HCT116 (cell line): ENCODE measurements around the gene CHRNB1. TPM values are rescaled to one million over a fixed set of nuclear protein-coding genes. Genes with fewer than 3 reads are reported as not detected.

Experiments used
- ATAC-seq: fragments of 200-7000 bp; cut with Tn5 transposase; 2 replicates; pipeline ENCODE4 v1.9.1; 2020; ENCODE audit warnings: mild to moderate bottlenecking, moderate library complexity
- BruUV-seq: library from RNA; stranded (reverse); fragments of 400-500 nt; replicated peaks from 2 replicates; lab custom pipeline; 2021; lab: Mats Ljungman, UMichigan
- CTCF ChIA-PET: fragments of 300-600 bp; sonication (Branson Sonifier 250); formaldehyde crosslinking; loops from one replicate; lab custom pipeline; 2021; ENCODE audit warnings: antibody characterized with exemption; lab: Charles Lee
- POLR2A ChIA-PET: fragments of 300-600, 350-600 bp; sonication (Branson Sonifier 250); formaldehyde crosslinking; loops from one replicate; lab custom pipeline; 2021; ENCODE audit warnings: antibody characterized with exemption; lab: Charles Lee
- RAD21 ChIA-PET, 2 experiments: fragments of 300-600 bp; sonication (Branson Sonifier 250); formaldehyde crosslinking; loops; one replicate each; lab custom pipeline; 2023; ENCODE audit warnings: low total read pairs in 2 of 2; ENCODE audit not compliant: uncharacterized antibody in 2 of 2, unreplicated experiment in 2 of 2, low non-redundant PET in 1 of 2; lab: Charles Lee
- DNase-seq: peaks from one replicate; pipeline ENCODE4 v3.0.0-alpha.2; 2010; ENCODE audit warnings: low read depth, low spot score
- H2AFZ ChIP-seq: fragments of 200-600 bp; shearing (Covaris generic), sonication (generic); 2 replicates; pipeline ENCODE4 v1.6.1; 2017; ENCODE audit warnings: low read depth, mixed run types, mixed read lengths, antibody characterized with exemption, low read length; ENCODE audit not compliant: poor library complexity, severe bottlenecking
- H3K27ac ChIP-seq: 2 replicates; pipeline ENCODE4 v1.5.1; 2012; ENCODE audit warnings: low read depth, low read length
- H3K27me3 ChIP-seq: fragments of 200-600 bp; sonication (generic); 2 replicates; pipeline ENCODE4 v1.6.1; 2016; ENCODE audit warnings: mixed run types, low read length, mixed read lengths; ENCODE audit not compliant: insufficient read depth
- H3K36me3 ChIP-seq, 2 experiments: fragments of 200-500 bp in 1 of 2; fragments of 200-600 bp in 1 of 2; sonication (Bioruptor generic) in 1 of 2; sonication (generic) in 1 of 2; 2 replicates each; pipeline versions ENCODE4 v1.5.1 to v1.6.1; 2014 to 2016; ENCODE audit warnings: low read length in 2 of 2, inconsistent platforms in 1 of 2, mixed read lengths in 1 of 2, mixed run types in 1 of 2; ENCODE audit not compliant: insufficient read depth in 2 of 2, control insufficient read depth in 1 of 2
- H3K4me1 ChIP-seq, 2 experiments: fragments of 200-600 bp in 1 of 2; sonication (generic) in 1 of 2; 2 replicates each; pipeline versions ENCODE4 v1.5.1 to v1.6.1; 2012 to 2017; ENCODE audit warnings: low read length in 2 of 2, inconsistent platforms in 1 of 2, mild to moderate bottlenecking in 1 of 2, mixed read lengths in 1 of 2, mixed run types in 1 of 2, moderate library complexity in 1 of 2; ENCODE audit not compliant: insufficient read depth in 2 of 2, control insufficient read depth in 1 of 2
- H3K4me2 ChIP-seq: fragments of 200-600 bp; sonication (generic); 2 replicates; pipeline ENCODE4 v1.6.1; 2017; ENCODE audit warnings: mixed run types, low read length, mixed read lengths
- H3K4me3 ChIP-seq, 2 experiments: fragments of 200-600 bp in 1 of 2; sonication (generic) in 1 of 2; replicated peaks in 1 of 2; 2 replicates each; pipeline ENCODE4 v1.5.1; 2011 to 2016; ENCODE audit warnings: low read length in 2 of 2, control low read depth in 1 of 2, low read depth in 1 of 2, mild to moderate bottlenecking in 1 of 2, mixed read lengths in 1 of 2, mixed run types in 1 of 2
- H3K79me2 ChIP-seq: fragments of 200-600 bp; sonication (generic); 2 replicates; pipeline ENCODE4 v1.6.1; 2017; ENCODE audit warnings: mild to moderate bottlenecking, mixed run types, low read length, moderate library complexity, mixed read lengths; ENCODE audit not compliant: insufficient read depth
- H3K9ac ChIP-seq: fragments of 200-600 bp; sonication (generic); 2 replicates; pipeline ENCODE4 v1.6.1; 2016; ENCODE audit warnings: low read length, mixed read lengths
- H3K9me2 ChIP-seq: fragments of 200-600 bp; sonication (generic), shearing (Covaris generic); 2 replicates; pipeline ENCODE4 v1.6.1; 2017; ENCODE audit warnings: mixed run types, mild to moderate bottlenecking, moderate library complexity; ENCODE audit not compliant: insufficient read depth
- H3K9me3 ChIP-seq, 2 experiments: fragments of 200-500 bp in 1 of 2; fragments of 200-600 bp in 1 of 2; sonication (Bioruptor generic) in 1 of 2; sonication (generic) in 1 of 2; 2 replicates each; pipeline ENCODE4 v1.6.1; 2014 to 2017; ENCODE audit warnings: low read length in 2 of 2, mixed read lengths in 2 of 2, inconsistent platforms in 1 of 2, low read depth in 1 of 2, mild to moderate bottlenecking in 1 of 2, mixed run types in 1 of 2, moderate library complexity in 1 of 2; ENCODE audit not compliant: control insufficient read depth in 1 of 2, insufficient read depth in 1 of 2
- H4K20me1 ChIP-seq: fragments of 200-600 bp; sonication (generic), shearing (Covaris generic); 2 replicates; pipeline ENCODE4 v1.6.1; 2017; ENCODE audit warnings: mixed run types, mild to moderate bottlenecking, moderate library complexity; ENCODE audit not compliant: insufficient read depth
- CBX3 ChIP-seq: IDR thresholded peaks from 2 replicates; pipeline ENCODE4 v1.6.1; 2012; ENCODE audit warnings: low read depth
- EGR1 ChIP-seq: IDR thresholded peaks from 2 replicates; pipeline ENCODE4 v1.6.1; 2012; ENCODE audit warnings: low read depth
- EZH2 ChIP-seq: fragments of 200-600 bp; sonication (generic); IDR thresholded peaks from 2 replicates; pipeline ENCODE4 v1.6.1; 2017; ENCODE audit warnings: antibody characterized with exemption, mixed run types
- POLR2A ChIP-seq: IDR thresholded peaks from 2 replicates; pipeline ENCODE4 v1.7.0; 2011; ENCODE audit warnings: borderline replicate concordance; ENCODE audit not compliant: insufficient read depth, insufficient read length; ENCODE audit errors: extremely low read depth
- POLR2AphosphoS5 ChIP-seq: IDR thresholded peaks from 2 replicates; pipeline ENCODE4 v1.6.1; 2011; ENCODE audit warnings: mild to moderate bottlenecking, low read depth, low read length, moderate library complexity
- SIN3A ChIP-seq: IDR thresholded peaks from 2 replicates; pipeline ENCODE4 v1.6.1; 2012; ENCODE audit warnings: low read depth
- SP1 ChIP-seq: IDR thresholded peaks from 2 replicates; pipeline ENCODE4 v1.6.1; 2012; ENCODE audit warnings: low read depth
- ZFX ChIP-seq: fragments of 450-650 bp; IDR thresholded peaks from 2 replicates; pipeline ENCODE4 v1.6.1; 2017
- intact Hi-C: fragments of 100-400 bp; cut with micrococcal nuclease; formaldehyde crosslinking; loops from 2 replicates; pipeline ENCODE4 v1.10.0; 2022
- total RNA-seq: library from RNA; stranded (reverse); gene quantifications from one replicate; pipeline ENCODE4 v1.2.1, GENCODE V29; 2021; ENCODE audit not compliant: unreplicated experiment
- TF ChIP-seq, protein P1 (sequence below): IDR thresholded peaks from 2 replicates; pipeline ENCODE4 v1.6.1; 2012
- TF ChIP-seq, protein P2 (sequence below): IDR thresholded peaks from 2 replicates; pipeline ENCODE4 v1.6.1; 2012; ENCODE audit warnings: low read depth

Gene CHRNB1
- total RNA-seq, 1 experiment from 2014 or later = 10.4 TPM

DNA sequence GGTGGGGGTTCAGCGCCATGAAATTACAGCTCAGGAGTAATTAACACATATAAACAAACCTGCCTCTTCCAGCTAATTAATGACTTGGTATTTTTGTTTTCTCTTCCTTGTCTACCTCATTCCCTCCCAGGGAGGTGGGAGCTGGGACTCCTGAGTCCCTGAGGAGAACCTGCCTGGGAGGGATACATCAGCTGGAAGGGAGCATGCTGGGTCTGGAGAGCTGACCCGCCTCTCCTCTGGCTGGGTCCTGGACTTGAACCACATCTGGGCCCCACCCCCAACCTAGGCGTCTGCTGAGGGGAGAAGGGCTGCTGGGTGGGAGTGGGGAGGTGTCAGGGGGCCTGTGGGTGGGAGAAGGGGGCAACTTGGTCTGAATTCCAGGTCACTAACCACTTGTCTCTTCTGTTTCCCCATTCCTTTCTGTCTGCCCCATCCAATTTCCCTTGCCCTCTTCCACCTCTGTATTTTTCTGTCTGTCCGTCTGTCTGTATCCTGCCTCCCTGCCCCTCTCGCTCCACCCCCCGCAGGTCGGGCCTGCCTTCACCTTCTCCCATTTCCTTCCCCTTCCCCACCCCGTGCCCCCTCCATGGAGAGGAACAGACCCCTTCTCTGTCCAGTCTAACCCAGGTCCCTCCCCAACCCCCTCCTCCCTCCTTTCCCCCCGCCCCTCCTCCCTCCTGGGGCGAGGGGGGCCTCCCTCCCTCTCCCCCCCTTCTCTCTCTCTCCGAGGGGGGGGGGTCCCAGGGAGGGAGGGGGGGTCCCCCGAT lies 37.2 kb upstream of the CHRNB1 start, which contains the start of gene NLGN2:
Gene NLGN2 (plus strand): TSS at position 361 of the 767 bp plus-strand sequence. CDS start 411 bp downstream, outside the sequence.
- CTCF ChIA-PET = no interaction called here

More for the DNA sequence above, 37.2 kb upstream of the CHRNB1 start, which contains the start of gene NLGN2:
- Histone ChIP-seq H3K9me3 (no peaks in the 10 kb centered on the region), H3K27me3 (no peaks in the 10 kb centered on the region), H2AFZ (no peak within 1 kb of the TSS), H3K9ac (no peak within 1 kb of the TSS), H3K36me3 (peaks cover 0 to 6% of the 10 kb centered on the region in 2 experiments; a peak in 1 of 4 replicates), H3K4me1 (peaks cover 13 to 21% of the 10 kb centered on the region in 2 experiments), H3K4me3 (no peak within 1 kb of the TSS), H3K9me2 (no peaks in the 10 kb centered on the region), H3K79me2 (peaks cover 7% of the 10 kb centered on the region), H3K4me2 (no peak within 1 kb of the TSS), H4K20me1 (no peaks in the 10 kb centered on the region), H3K27ac (no peak within 1 kb of the TSS)
- no peak for DNase-seq
- no TSS peak for BruUV-seq
- ChIA-PET RAD21 (no interaction called here), POLR2A (no interaction called here)
- TF ChIP-seq POLR2AphosphoS5 = no peak
- no peak for TF ChIP-seq CBX3
- TF ChIP-seq, protein P1, sequence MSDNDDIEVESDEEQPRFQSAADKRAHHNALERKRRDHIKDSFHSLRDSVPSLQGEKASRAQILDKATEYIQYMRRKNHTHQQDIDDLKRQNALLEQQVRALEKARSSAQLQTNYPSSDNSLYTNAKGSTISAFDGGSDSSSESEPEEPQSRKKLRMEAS = no peak
- no peak for TF ChIP-seq EZH2
- TF ChIP-seq SP1 = no peak
- TF ChIP-seq, protein P2, sequence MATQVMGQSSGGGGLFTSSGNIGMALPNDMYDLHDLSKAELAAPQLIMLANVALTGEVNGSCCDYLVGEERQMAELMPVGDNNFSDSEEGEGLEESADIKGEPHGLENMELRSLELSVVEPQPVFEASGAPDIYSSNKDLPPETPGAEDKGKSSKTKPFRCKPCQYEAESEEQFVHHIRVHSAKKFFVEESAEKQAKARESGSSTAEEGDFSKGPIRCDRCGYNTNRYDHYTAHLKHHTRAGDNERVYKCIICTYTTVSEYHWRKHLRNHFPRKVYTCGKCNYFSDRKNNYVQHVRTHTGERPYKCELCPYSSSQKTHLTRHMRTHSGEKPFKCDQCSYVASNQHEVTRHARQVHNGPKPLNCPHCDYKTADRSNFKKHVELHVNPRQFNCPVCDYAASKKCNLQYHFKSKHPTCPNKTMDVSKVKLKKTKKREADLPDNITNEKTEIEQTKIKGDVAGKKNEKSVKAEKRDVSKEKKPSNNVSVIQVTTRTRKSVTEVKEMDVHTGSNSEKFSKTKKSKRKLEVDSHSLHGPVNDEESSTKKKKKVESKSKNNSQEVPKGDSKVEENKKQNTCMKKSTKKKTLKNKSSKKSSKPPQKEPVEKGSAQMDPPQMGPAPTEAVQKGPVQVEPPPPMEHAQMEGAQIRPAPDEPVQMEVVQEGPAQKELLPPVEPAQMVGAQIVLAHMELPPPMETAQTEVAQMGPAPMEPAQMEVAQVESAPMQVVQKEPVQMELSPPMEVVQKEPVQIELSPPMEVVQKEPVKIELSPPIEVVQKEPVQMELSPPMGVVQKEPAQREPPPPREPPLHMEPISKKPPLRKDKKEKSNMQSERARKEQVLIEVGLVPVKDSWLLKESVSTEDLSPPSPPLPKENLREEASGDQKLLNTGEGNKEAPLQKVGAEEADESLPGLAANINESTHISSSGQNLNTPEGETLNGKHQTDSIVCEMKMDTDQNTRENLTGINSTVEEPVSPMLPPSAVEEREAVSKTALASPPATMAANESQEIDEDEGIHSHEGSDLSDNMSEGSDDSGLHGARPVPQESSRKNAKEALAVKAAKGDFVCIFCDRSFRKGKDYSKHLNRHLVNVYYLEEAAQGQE = no peak
- no peak for TF ChIP-seq SIN3A
- no peak for TF ChIP-seq ZFX
- no peak for TF ChIP-seq POLR2A
- no peak for TF ChIP-seq EGR1
- intact Hi-C loops = no loop called here
- ATAC-seq = no peak
